ENCODE measurements around the gene SDK1.
"Not testable (repeated sequence)": the region's sequence is repeated elsewhere in the genome, so short reads cannot be mapped to it uniquely, and the experiment has no call there.

- TF ChIP-seq CTCF (conservative IDR thresholded peaks at IDR 0.05; ENCODE audit: low read length); EZH2phosphoT487 (IDR thresholded peaks at IDR 0.05; ENCODE audit: borderline replicate concordance, low read depth, low read length): not testable (repeated sequence)
These were observed 1013.3 kb downstream of the SDK1 start for GRCh38 chr7:4314316-4314715.

Data from OCI-LY7 (cell line).